IPS-15b (cell line): Measurements from ENCODE around the gene RNU7-1.

Source experiments
- H3K27me3 ChIP-seq: one replicate; pipeline ENCODE4 v1.6.1; 2013; ENCODE audit warnings: low read length; ENCODE audit not compliant: control insufficient read depth, insufficient read depth
- H3K36me3 ChIP-seq: one replicate; pipeline ENCODE4 v1.6.1; 2013; ENCODE audit warnings: low read length; ENCODE audit not compliant: control insufficient read depth, insufficient read depth
- H3K4me1 ChIP-seq: one replicate; pipeline ENCODE4 v1.6.1; 2013; ENCODE audit warnings: mild to moderate bottlenecking, low read length; ENCODE audit not compliant: control insufficient read depth, insufficient read depth
- H3K4me3 ChIP-seq: one replicate; pipeline ENCODE4 v1.5.1; 2013; ENCODE audit warnings: low read depth, low read length
- H3K9ac ChIP-seq: one replicate; pipeline ENCODE4 v1.6.1; 2013; ENCODE audit warnings: low read depth, mild to moderate bottlenecking, low read length
- H3K9me3 ChIP-seq: one replicate; pipeline ENCODE4 v1.6.1; 2013; ENCODE audit warnings: mild to moderate bottlenecking, low read length; ENCODE audit not compliant: control insufficient read depth, insufficient read depth

Gene RNU7-1

GRCh38 chr12:6980740-6981139 is 37.1 kb downstream of the RNU7-1 start:
- Histone ChIP-seq H3K9ac (no peak overlapping the region), H3K4me1 (no peaks in the 10 kb centered on the region), H3K9me3 (no peaks in the 10 kb centered on the region), H3K36me3 (peaks cover 28% of the 10 kb centered on the region), H3K27me3 (no peaks in the 10 kb centered on the region), H3K4me3 (no peak overlapping the region)

GRCh38 chr12:6981152-6982052 is 37.8 kb downstream of the RNU7-1 start:
- peaks cover 26% of the 10 kb centered on the region for H3K36me3 ChIP-seq

GRCh38 chr12:6982532-6982931 is 38.9 kb downstream of the RNU7-1 start:
- Histone ChIP-seq H3K4me3 (no peak overlapping the region), H3K9ac (no peak overlapping the region), H3K36me3 (peaks cover 16% of the 10 kb centered on the region), H3K4me1 (no peaks in the 10 kb centered on the region), H3K9me3 (no peaks in the 10 kb centered on the region), H3K27me3 (no peaks in the 10 kb centered on the region)

More at GRCh38 chr12:6981152-6982052, 37.8 kb downstream of the RNU7-1 start:
- Histone ChIP-seq H3K4me3 (no peak overlapping the region), H3K9ac (no peak overlapping the region), H3K9me3 (no peaks in the 10 kb centered on the region), H3K27me3 (no peaks in the 10 kb centered on the region), H3K4me1 (no peaks in the 10 kb centered on the region)

- no peaks in the 10 kb centered on the region for H3K27me3 ChIP-seq
- no peaks in the 10 kb centered on the region for H3K36me3 ChIP-seq
- H3K9ac ChIP-seq = no peak overlapping the region
- H3K4me3 ChIP-seq = no peak overlapping the region
- H3K9me3 ChIP-seq = no peaks in the 10 kb centered on the region
- no peaks in the 10 kb centered on the region for H3K4me1 ChIP-seq
Measured at GRCh38 chr12:6987956-6988553, 44.4 kb downstream of the RNU7-1 start.
